ENCODE results near the gene MKLN1. TPM values are rescaled to one million over a fixed set of nuclear protein-coding genes. Genes with fewer than 3 reads are reported as not detected.

Gene MKLN1
- total and polyA plus RNA-seq, 7 donors = 6.6 to 68.1 (median 48.2) TPM

DNA sequence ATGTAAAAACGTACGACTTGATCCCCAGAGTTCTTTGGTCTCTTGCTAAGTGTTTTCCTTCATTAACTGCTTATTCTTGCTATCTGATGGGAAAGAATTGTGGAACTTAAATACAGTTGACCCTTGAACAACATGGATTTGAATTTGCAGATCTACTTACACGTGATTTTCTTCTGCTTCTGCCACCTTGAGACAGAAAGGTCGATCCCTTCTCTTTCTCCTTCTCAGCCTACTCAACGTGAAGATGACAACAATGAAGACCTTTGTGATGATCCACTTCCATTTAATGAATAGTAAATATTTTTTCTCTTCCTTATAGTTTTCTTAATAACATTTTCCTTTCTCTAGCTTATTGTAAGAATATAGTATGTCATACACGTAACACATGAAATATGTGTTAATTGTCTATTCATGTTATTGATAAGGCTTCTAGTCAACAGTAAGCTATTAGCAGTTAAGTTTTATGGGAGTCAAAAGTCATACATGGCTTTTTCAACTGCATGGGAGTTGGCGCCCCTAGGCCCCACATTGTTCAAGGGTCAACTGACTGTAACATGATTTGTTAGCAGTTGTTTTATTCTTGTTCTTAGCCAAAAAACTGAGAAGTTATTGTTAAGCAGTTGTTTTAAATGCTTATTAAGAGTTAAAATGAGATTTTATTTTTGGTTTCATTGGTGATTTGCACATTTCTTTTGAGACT, 11.2 kb downstream of the MKLN1 start:
- Histone ChIP-seq H3K4me1 (peaks cover 0 to 44% (median 25%) of the 10 kb centered on the region in 4 donors), H3K27ac (no peak overlapping the region), H3K27me3 (no peaks in the 10 kb centered on the region), H3K36me3 (no peaks in the 10 kb centered on the region), H3K9me3 (peaks cover 0 to 6% (median 2%) of the 10 kb centered on the region in 4 donors), H3K4me3 (no peak overlapping the region)
- 76 to 81% methylated on average over 7 of the region's 7 CpGs for WGBS, 2 donors
- intact Hi-C loops (cut with DNase I) = no loop called here
- TF ChIP-seq CTCF (IDR thresholded peaks at IDR 0.05) (no peak), POLR2A (IDR thresholded peaks at IDR 0.05) (no peak), POLR2AphosphoS5 (IDR thresholded peaks at IDR 0.05) (no peak), EP300 (IDR thresholded peaks at IDR 0.05) (no peak)
- no peak for DNase-seq

DNA sequence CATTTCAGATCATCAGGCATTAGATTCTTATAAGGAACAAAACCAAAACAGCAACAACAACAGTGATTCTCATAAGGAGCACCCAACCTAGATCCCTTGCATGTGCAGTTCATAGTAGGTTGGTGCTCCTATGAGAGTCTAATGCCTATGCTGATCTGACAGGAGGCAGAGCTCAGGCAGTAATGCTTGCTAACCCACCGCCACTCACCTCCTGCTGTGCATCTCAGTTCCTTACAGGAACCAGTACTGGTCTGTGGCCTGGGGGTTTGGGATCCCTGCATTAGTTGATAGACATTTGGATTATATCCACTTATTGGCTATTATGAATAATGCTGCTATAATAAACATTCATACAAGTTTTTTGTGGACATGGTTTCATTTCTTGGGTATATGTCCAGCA, 14.0 kb downstream of the MKLN1 start:
- no peaks in the 10 kb centered on the region for H3K36me3 ChIP-seq
- DNase-seq = no peak
- H3K4me1 ChIP-seq = peaks cover 0 to 31% (median 19%) of the 10 kb centered on the region in 4 donors
- TF ChIP-seq CTCF (IDR thresholded peaks at IDR 0.05) (no peak), POLR2A (IDR thresholded peaks at IDR 0.05) (no peak), POLR2AphosphoS5 (IDR thresholded peaks at IDR 0.05) (no peak), EP300 (IDR thresholded peaks at IDR 0.05) (no peak)
- no peaks in the 10 kb centered on the region for H3K27me3 ChIP-seq
- no peak overlapping the region for H3K27ac ChIP-seq
- intact Hi-C loops (cut with DNase I) = no loop called here
- no peak overlapping the region for H3K4me3 ChIP-seq
- H3K9me3 ChIP-seq = peaks cover 0 to 6% (median 2%) of the 10 kb centered on the region in 4 donors
- WGBS, 2 donors = 96 to 97% methylated on average over 1 of the region's 1 CpG

DNA sequence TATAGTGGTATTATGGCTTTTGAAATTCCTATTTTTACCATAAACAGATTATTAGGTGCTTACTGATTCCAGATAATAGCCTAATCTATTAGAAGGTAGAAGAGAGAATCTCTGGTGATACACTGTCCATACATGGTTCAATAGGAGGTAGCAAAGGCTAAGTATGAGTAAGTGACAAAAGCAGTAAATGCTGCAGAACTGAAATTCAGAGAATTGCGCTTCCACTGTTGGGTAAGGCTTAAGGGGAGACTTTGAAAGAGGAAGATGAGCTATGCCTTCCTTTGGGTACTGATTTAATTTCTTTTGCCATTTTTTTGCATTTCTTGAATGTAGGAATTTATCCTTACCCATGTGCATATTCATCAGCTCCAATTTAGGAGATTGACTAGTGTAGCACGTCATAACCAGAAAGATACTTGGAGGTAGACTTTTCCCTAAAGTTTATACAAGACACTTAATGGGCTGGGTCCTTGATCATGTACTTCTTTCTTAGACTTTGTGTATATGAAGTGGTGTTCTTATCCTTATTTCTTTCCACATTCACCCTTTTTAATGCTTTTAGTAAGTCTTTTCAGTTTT, 15.3 kb downstream of the MKLN1 start:
- no peaks in the 10 kb centered on the region for H3K27me3 ChIP-seq
- no peak for DNase-seq
- WGBS, 2 donors = 89% methylated on average over 2 of the region's 2 CpGs
- TF ChIP-seq POLR2AphosphoS5 (IDR thresholded peaks at IDR 0.05) (no peak), CTCF (IDR thresholded peaks at IDR 0.05) (no peak), POLR2A (IDR thresholded peaks at IDR 0.05) (no peak), EP300 (IDR thresholded peaks at IDR 0.05) (no peak)
- H3K27ac ChIP-seq = no peak overlapping the region
- H3K36me3 ChIP-seq = no peaks in the 10 kb centered on the region
- no peak overlapping the region for H3K4me3 ChIP-seq
- H3K4me1 ChIP-seq = peaks cover 0 to 41% (median 28%) of the 10 kb centered on the region in 4 donors
- H3K9me3 ChIP-seq = no peaks in the 10 kb centered on the region
- intact Hi-C loops (cut with DNase I) = no loop called here

GRCh38 chr7:131346885-131347592, 19.4 kb downstream of the MKLN1 start:
- no peaks in the 10 kb centered on the region for H3K9me3 ChIP-seq
- 36 to 74% methylated on average over 3 of the region's 3 CpGs for WGBS, 2 donors
- no peaks in the 10 kb centered on the region for H3K36me3 ChIP-seq
- no peak overlapping the region for H3K4me3 ChIP-seq
- TF ChIP-seq EP300 (IDR thresholded peaks at IDR 0.05) (no peak), CTCF (IDR thresholded peaks at IDR 0.05) (no peak), POLR2A (IDR thresholded peaks at IDR 0.05) (no peak)
- DNase-seq = no peak
- peaks cover 0 to 36% (median 19%) of the 10 kb centered on the region in 4 donors for H3K4me1 ChIP-seq
- H3K27ac ChIP-seq = no peak overlapping the region
- H3K27me3 ChIP-seq = no peaks in the 10 kb centered on the region
- intact Hi-C loops (cut with DNase I) = no loop called here
